ENCODE measurements around the gene SGPP2. TPM values are rescaled to one million over a fixed set of nuclear protein-coding genes. Genes with fewer than 3 reads are reported as not detected.

SGPP2 gene
- polyA plus RNA-seq, 1 experiment, result not detected

DNA sequence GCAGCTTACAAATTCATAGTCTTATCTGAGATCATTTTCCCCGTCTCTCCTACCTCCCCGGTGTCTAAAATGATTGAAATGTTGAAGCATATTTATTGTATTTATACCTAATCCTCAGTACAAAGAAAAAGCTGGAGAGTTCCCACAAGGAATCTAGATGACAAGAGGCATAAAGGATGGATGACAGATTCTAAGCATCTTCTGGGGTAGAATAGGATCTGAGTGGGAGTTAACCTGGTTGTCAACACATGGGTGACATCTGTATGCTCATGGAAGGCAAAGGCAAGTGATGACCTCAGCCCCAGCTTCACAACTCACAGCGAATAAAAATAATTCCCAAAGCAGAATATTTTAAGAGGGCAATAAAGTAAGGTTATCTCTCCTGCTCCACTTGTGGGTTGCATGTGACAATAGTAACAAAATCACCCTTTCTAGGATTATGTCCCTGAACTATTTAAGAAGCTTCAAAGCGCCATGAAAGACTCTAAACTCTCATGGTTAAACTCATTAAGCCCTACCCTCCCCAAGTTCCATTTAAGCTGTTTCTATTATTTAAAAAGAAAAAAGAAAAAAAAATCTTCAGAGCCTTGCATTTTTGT is 32.2 kb downstream of the SGPP2 start:
- CTCF ChIA-PET, result interaction anchor here (1.1 kb wide), 1 partner anchor 11 kb away, joined by 3 read pairs; no protein-coding TSS in a partner anchor
- POLR2A ChIA-PET, result no interaction called here

DNA sequence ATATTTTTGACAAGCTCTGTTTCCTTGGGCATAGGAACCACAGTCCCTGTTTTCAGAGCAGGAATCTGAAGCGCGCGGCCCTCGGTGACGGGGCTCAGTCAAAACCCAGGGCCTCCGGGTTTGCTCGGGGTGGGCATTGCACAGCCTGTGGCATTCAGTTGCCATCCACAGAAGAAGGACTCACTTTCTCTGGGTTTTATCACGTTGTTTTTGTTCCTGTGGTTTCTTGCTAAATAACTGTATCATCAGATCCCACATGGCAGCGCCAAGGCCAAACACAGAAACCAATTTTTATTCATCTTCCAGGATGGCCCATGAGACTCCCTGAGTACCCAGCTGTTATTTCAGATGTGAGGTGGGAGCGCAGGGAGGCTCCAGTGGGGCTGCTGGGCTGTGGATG is 35.6 kb downstream of the SGPP2 start:
- TF ChIP-seq, protein P1, sequence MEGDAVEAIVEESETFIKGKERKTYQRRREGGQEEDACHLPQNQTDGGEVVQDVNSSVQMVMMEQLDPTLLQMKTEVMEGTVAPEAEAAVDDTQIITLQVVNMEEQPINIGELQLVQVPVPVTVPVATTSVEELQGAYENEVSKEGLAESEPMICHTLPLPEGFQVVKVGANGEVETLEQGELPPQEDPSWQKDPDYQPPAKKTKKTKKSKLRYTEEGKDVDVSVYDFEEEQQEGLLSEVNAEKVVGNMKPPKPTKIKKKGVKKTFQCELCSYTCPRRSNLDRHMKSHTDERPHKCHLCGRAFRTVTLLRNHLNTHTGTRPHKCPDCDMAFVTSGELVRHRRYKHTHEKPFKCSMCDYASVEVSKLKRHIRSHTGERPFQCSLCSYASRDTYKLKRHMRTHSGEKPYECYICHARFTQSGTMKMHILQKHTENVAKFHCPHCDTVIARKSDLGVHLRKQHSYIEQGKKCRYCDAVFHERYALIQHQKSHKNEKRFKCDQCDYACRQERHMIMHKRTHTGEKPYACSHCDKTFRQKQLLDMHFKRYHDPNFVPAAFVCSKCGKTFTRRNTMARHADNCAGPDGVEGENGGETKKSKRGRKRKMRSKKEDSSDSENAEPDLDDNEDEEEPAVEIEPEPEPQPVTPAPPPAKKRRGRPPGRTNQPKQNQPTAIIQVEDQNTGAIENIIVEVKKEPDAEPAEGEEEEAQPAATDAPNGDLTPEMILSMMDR (IDR thresholded peaks at IDR 0.05; ENCODE audit: insufficient read depth, low read depth, low read length), result no peak
- ChIA-PET CTCF (no interaction called here), POLR2A (no interaction called here)
- Histone ChIP-seq H3K36me3 (ENCODE audit: control insufficient read depth, insufficient read depth, low read length) (no peaks in the 10 kb centered on the region), H3K4me3 (ENCODE audit: low read depth, low read length) (no peak overlapping the region), H3K27me3 (ENCODE audit: control insufficient read depth, insufficient read depth, low read length) (no peaks in the 10 kb centered on the region; the same call in 1 of the 2 replicates)
- DNase-seq (ENCODE audit: low read depth), result no peak

More for the DNA sequence above, 32.2 kb downstream of the SGPP2 start:
- Histone ChIP-seq H3K36me3 (ENCODE audit: control insufficient read depth, insufficient read depth, low read length) (no peaks in the 10 kb centered on the region), H3K27me3 (ENCODE audit: control insufficient read depth, insufficient read depth, low read length) (no peaks in the 10 kb centered on the region), H3K4me3 (ENCODE audit: low read depth, low read length) (no peak overlapping the region)
- TF ChIP-seq, protein P1 (IDR thresholded peaks at IDR 0.05; ENCODE audit: insufficient read depth, low read depth, low read length), result no peak
- no peak for DNase-seq (ENCODE audit: low read depth)

DNA sequence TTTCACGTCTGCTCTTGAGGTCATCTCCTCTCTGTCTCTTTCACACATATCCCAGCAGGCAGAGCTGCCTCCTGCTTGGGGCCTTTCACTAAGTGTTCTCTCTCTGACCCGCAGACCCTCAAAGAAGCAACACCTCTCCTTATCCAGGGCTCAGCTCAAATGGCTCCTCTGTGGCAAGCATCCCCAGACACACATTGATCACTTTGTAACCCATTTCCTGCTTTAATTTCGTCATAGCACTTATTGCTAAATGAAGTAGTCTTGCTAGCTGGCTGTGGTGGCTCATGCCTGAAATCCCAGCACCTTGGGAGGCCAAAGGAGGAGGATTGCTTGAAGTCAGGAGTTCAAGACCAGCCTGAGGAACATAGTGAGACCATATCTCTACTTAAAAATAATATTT is 41.4 kb downstream of the SGPP2 start:
- CTCF ChIA-PET, result interaction anchor here (1.0 kb wide), 1 partner anchor 11 kb away, joined by 3 read pairs; no protein-coding TSS in a partner anchor
- Histone ChIP-seq H3K4me3 (ENCODE audit: low read depth, low read length) (no peak overlapping the region), H3K27me3 (ENCODE audit: control insufficient read depth, insufficient read depth, low read length) (peaks cover 1% of the 10 kb centered on the region; the same call in 1 of the 2 replicates), H3K36me3 (ENCODE audit: control insufficient read depth, insufficient read depth, low read length) (no peaks in the 10 kb centered on the region)
- DNase-seq (ENCODE audit: low read depth), result no peak
- POLR2A ChIA-PET, result no interaction called here
- TF ChIP-seq, protein P1 (IDR thresholded peaks at IDR 0.05; ENCODE audit: insufficient read depth, low read depth, low read length), result no peak

DNA sequence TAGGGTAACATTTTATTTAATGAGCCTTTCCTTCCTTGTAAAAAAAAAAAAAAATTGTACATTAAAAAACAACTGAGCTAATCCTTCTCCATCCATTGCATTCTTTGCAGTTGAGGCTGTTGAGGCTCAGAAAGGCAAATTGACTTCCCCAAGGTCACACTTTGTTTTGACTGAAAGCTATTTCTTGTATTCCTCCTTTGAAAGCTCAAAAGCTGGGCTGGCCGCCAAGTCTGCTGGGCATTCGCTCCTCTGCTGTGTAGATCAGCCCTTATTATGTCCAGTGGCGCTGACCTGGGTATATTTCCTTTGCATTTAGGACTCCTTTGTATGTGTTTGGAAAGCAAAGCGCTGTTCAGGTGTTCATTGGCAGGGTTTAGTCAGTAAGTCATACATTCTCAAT is 44.0 kb downstream of the SGPP2 start:
- CTCF ChIA-PET, result interaction anchor here (1.0 kb wide), 1 partner anchor 12 kb away, joined by 3 read pairs; no protein-coding TSS in a partner anchor

DNA sequence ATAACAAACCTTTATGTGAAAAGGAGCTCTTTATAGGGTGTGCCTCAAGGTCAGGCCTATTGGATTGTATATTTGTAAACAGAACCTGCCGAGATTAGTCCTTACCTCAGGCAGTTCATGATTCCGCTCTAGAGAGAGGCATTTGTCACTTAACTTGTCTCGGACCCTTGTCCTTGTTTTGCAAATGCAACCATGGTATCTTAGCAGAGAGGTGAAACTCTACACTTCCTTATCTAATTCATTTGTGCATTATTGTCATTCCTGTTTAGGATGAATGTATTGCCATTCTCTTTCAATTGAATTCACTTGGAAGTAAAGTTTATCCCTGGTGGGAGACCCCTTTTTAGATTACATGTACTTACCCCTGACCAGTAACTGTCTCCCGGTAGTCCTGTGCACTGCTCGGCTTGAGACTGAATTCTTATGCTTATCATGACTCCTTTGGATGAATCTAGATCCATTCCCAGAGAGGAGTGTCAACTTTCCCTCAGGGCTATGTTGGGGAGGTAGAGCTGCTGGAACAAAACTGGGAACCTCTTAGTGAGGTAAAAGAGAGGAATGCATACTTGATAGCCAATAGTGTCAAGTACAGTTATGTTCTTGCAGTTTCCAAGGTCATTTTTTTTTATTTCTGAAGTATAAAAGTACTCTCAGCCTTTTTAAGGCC is 46.6 kb downstream of the SGPP2 start:
- CTCF ChIA-PET, result no interaction called here
- Histone ChIP-seq H3K36me3 (ENCODE audit: control insufficient read depth, insufficient read depth, low read length) (no peaks in the 10 kb centered on the region), H3K27me3 (ENCODE audit: control insufficient read depth, insufficient read depth, low read length) (no peaks in the 10 kb centered on the region), H3K4me3 (ENCODE audit: low read depth, low read length) (no peak overlapping the region)
- TF ChIP-seq, protein P1 (IDR thresholded peaks at IDR 0.05; ENCODE audit: insufficient read depth, low read depth, low read length), result no peak
- no peak for DNase-seq (ENCODE audit: low read depth)
- POLR2A ChIA-PET, result no interaction called here

More for the DNA sequence above, 44.0 kb downstream of the SGPP2 start:
- Histone ChIP-seq H3K36me3 (ENCODE audit: control insufficient read depth, insufficient read depth, low read length) (no peaks in the 10 kb centered on the region), H3K4me3 (ENCODE audit: low read depth, low read length) (no peak overlapping the region), H3K27me3 (ENCODE audit: control insufficient read depth, insufficient read depth, low read length) (peaks cover 1% of the 10 kb centered on the region; the same call in 1 of the 2 replicates)
- no peak for DNase-seq (ENCODE audit: low read depth)
- TF ChIP-seq, protein P1 (IDR thresholded peaks at IDR 0.05; ENCODE audit: insufficient read depth, low read depth, low read length), result no peak
- POLR2A ChIA-PET, result no interaction called here
